GM18909 (cell line): ENCODE data around the gene RBM20.
"Not testable (repeated sequence)": the region's sequence is repeated elsewhere in the genome, so short reads cannot be mapped to it uniquely, and the experiment has no call there.

Experiments
- ATAC-seq: cut with Tn5 transposase; IDR thresholded peaks from one replicate; pipeline ENCODE4 v1.9.1; 2021; ENCODE audit warnings: mild to moderate bottlenecking; ENCODE audit not compliant: unreplicated experiment, poor library complexity

The RBM20 gene

GRCh38 chr10:110646417-110647135, 2.4 kb downstream of the RBM20 start:
- ATAC-seq: no peak

DNA sequence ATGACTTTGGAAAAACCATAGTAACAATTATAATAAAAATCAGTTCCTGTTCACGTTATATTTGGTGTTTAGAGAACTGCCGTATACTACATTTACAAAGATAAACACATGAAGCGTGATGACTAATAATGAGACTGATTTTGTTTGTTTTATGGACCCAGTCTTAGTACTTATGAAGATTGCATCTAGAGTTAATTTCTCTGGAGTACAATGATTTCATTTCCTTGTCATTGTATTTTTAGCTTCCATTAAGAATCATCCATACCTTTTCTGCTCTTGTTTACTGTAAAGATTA, 2.9 kb downstream of the RBM20 start:
- no peak for ATAC-seq

- no peak for ATAC-seq
These were observed 4.7 kb downstream of the RBM20 start for GRCh38 chr10:110648692-110649346.

- no peak for ATAC-seq
These were observed 5.5 kb downstream of the RBM20 start for GRCh38 chr10:110649347-110650264.

DNA sequence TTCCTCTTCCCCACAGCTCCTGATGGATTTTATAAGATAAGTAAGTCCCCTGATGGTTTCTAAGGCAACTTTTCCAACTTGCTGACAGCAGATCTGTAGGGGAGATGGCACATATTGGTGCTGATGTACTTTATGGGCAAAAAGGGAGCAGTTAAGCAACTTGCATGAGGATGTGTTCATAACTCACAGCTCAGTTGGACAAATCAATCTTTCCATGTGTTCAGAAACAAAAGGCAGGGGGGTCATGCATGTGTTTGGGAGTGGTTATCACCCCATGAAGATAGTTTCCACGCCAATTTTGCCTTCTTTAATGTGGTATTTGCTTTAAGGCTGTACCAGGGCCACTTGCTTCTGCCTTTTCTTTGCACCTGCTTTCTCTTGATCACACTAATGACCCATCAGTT, 6.1 kb downstream of the RBM20 start:
- ATAC-seq: no peak

GRCh38 chr10:110651044-110651958, 7.2 kb downstream of the RBM20 start:
- peak; percentile 92 for ATAC-seq

DNA sequence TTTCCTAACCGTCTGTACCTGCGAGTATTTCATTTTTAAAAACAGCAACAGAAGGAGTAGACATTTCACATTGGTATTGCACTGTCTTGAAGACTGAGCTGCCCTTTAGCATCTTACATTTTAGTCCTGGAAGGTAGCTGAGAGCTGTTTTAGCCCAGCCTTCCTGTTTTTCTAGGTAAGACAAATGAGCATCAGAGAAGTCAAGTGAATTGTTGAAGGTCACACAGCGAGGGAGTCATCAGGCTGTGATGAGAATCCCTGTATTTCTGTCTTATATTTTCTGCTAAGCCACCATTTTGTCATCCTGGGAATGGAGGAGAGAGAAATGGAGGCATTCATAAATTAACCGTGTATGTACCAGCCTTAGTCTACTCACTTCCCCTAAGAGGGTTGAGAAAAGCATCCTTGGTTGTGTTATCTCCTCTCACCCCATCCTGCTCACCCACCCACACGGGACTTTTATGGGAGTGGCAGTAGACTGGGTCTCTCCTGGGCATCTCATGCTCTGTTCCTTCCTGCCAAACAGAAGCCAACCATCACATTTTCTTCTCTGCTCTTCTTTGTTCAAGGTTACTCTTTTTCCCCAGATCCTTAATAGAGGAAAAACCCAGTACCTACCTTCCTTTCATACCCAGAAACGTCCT, 8.5 kb downstream of the RBM20 start:
- no peak for ATAC-seq

DNA sequence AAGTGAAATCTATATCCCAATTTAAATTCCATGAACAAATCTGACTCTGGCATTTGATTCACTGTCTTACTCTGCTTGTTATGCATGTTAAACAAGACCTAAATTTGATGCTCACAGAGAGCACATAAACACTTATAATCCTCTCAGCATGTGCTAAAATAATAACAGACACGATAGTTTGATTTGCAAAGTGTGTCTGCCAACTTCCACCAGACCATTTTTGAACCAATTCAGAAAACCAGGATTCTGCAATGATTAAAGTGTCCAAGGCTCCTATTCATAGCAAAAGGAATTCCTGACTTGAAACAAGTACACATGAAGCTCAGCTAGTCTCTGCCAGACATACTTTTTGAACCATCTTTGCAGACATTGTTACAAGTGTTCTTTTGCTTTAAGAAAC, 11.2 kb downstream of the RBM20 start:
- ATAC-seq: no peak

GRCh38 chr10:110656612-110657011, 12.5 kb downstream of the RBM20 start:
- no peak for ATAC-seq

DNA sequence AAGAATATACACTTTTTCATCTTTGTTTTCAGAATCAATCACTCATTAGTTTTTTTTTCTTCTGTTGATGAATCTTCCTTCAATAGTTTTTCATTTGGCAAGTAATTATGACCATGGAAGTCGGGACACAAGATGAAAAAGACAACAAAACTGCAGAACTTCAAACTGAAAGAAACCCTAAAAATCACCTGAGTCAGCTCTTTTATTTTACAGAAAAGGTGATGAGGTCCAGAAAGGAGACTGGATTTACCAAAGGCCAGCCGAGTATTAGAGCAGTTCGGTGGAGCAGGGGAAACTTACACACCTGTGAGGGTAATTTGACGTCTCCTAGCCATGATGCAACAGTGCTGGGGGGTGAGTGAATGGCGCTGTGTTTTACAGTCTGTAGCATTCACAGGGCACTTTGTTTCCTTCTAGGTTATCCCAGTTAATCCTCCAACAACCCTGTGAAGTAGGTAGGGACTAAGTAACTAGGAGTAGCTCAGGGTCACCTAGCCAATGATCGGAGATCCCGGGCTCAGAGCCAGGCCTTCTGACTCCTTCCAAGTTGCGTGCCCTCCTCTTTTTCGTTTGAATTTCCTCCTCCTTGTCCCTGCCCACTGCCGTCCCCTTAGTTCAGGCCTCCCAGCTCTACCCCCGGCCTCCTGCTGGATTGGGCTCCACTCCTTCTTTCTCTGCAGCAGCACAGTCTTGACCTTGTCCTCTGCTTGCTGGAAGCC, 14.0 kb downstream of the RBM20 start:
- no peak for ATAC-seq

DNA sequence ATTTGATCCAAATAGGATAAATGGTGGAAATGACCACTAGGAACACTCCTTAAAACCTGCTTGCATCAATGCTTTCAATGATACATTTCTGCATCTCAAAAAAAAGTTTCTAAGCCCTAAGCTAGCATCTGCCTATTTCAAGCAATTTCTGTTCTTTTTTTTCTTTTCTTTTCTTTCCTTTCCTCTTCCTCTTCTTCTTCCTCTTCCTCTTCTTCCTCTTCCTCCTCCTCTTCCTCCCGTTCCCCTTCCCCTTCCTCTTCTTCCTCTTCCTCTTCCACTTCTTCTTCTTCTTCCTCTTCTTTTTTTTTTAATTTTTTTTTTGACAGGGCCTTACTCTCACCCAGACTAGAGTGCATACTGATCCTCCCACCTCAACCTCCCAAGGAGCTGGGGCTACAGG, 15.4 kb downstream of the RBM20 start:
- no peak for ATAC-seq

DNA sequence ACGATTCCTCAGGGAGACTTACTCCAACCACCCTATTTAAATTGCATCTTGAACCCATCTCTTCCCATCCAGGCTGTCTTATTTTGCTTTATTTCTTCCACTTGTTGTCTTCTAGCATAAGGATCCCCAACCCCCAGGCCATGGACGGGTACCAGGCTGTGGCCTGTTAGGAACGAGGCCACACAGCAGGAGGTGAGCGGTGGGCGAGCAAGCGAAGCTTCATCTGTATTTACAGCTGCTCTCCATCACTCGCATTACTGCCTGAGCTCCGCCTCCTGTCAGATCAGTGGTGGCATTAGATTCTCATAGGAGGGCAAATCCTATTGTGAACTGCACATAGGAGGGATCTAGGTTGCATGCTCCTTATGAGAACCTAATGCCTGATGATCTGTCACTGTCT, 16.2 kb downstream of the RBM20 start:
- ATAC-seq: not testable (repeated sequence)

- no peak for ATAC-seq
These were observed 17.2 kb downstream of the RBM20 start for GRCh38 chr10:110661292-110661691.

GRCh38 chr10:110664483-110665420, 20.6 kb downstream of the RBM20 start:
- ATAC-seq: no peak

GRCh38 chr10:110666259-110666658, 22.1 kb downstream of the RBM20 start:
- ATAC-seq: not testable (repeated sequence)

GRCh38 chr10:110666673-110667072, 22.5 kb downstream of the RBM20 start:
- no peak for ATAC-seq

DNA sequence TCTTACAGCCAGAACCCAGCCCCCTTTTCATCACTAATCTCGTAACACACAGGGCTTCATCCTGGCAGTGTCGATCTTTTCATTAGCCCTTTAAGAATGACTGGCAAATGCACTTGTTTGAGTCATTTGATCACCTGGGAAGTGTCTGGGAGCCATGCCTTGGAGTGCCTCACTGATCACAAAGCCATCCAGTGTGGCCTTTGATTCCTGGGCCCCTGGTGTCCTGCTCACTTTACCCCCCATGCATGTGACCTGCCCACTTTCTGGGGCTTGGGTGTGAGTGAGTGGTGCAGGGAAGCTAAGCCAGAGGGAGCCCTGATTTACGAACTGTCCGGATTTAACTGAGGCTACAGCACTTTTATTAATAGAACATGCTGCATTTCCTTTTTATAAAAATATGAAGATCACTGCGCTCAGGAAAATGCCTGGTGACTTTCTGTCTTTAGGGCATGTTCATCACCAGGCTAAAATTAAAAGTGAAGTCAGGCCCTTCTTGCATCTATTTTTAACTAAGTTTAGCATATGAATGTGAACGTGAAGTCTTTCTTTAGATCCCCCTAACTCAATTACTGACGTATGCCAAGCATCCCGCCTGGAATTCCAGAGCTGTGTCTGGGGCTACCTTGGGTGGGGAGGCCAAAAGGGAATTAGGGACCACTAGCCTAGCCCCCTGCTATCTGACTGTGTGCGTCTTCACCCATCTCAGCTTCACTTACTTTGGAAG, 23.6 kb downstream of the RBM20 start:
- ATAC-seq: no peak
